ENCODE data around the gene TNRC18. TPM values are rescaled to one million over a fixed set of nuclear protein-coding genes. Genes with fewer than 3 reads are reported as not detected.
"Not testable (repeated sequence)": the region's sequence is repeated elsewhere in the genome, so short reads cannot be mapped to it uniquely, and the experiment has no call there.

The TNRC18 gene
- total RNA-seq, 1 experiment from 2014 or later = 159 TPM

DNA sequence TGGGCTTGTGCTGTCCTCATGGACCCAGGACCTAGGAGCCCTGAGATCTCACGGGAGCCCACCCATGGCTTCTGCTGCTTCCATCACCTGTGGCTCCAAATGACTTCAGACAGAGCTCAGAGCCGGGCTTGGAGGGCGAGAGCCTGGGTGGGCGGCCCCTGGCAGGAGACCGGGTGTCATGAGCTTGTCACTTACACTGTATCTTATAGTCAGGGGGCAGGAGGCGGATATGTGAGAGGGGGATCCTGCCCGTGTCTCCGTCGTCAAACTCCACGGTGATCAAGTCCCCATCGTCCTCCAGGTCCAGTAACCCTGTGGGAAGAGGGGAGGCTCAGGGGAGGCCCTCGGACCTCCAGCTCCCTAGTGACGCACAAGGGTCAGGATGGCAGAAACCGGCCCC, 107.9 kb downstream of the TNRC18 start:
- TF ChIP-seq, protein P1, sequence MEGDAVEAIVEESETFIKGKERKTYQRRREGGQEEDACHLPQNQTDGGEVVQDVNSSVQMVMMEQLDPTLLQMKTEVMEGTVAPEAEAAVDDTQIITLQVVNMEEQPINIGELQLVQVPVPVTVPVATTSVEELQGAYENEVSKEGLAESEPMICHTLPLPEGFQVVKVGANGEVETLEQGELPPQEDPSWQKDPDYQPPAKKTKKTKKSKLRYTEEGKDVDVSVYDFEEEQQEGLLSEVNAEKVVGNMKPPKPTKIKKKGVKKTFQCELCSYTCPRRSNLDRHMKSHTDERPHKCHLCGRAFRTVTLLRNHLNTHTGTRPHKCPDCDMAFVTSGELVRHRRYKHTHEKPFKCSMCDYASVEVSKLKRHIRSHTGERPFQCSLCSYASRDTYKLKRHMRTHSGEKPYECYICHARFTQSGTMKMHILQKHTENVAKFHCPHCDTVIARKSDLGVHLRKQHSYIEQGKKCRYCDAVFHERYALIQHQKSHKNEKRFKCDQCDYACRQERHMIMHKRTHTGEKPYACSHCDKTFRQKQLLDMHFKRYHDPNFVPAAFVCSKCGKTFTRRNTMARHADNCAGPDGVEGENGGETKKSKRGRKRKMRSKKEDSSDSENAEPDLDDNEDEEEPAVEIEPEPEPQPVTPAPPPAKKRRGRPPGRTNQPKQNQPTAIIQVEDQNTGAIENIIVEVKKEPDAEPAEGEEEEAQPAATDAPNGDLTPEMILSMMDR (conservative IDR thresholded peaks at IDR 0.05) = no peak
- no peak for TF ChIP-seq EZH2 (IDR thresholded peaks at IDR 0.05; ENCODE audit: low read depth)
- no peak overlapping the region for H3K27ac ChIP-seq
- ChIA-PET CTCF (no interaction called here), POLR2A (ENCODE audit: unreplicated experiment) (no interaction called here)
- H3K9me3 ChIP-seq (ENCODE audit: insufficient read depth, low read depth) = peaks cover 7% of the 10 kb centered on the region; the same call in 1 of the 2 replicates
- intact Hi-C loops (cut with micrococcal nuclease; ENCODE audit: unreplicated experiment) = no loop called here
- H2AFZ ChIP-seq = no peak overlapping the region
- BruUV-seq (replicated peaks) = no TSS peak
- H3K79me2 ChIP-seq (ENCODE audit: low read depth) = no peaks in the 10 kb centered on the region
- no peaks in the 10 kb centered on the region for H3F3A ChIP-seq (ENCODE audit: insufficient read depth, low read depth)
- DNase-seq = no peak
- peaks cover 12% of the 10 kb centered on the region; the same call in 1 of the 2 replicates for H4K20me1 ChIP-seq (ENCODE audit: insufficient read depth)
- no peaks in the 10 kb centered on the region for H3K4me1 ChIP-seq (replicated peaks; ENCODE audit: insufficient read depth)
- no peak overlapping the region for H3K4me2 ChIP-seq
- H3K4me3 ChIP-seq = no peak overlapping the region
- peaks cover 16% of the 10 kb centered on the region for H3K36me3 ChIP-seq (ENCODE audit: low read depth)
- no peaks in the 10 kb centered on the region for H3K27me3 ChIP-seq (ENCODE audit: insufficient read depth, low read depth)
- no peaks in the 10 kb centered on the region for H3K9me2 ChIP-seq (ENCODE audit: insufficient read depth)

DNA sequence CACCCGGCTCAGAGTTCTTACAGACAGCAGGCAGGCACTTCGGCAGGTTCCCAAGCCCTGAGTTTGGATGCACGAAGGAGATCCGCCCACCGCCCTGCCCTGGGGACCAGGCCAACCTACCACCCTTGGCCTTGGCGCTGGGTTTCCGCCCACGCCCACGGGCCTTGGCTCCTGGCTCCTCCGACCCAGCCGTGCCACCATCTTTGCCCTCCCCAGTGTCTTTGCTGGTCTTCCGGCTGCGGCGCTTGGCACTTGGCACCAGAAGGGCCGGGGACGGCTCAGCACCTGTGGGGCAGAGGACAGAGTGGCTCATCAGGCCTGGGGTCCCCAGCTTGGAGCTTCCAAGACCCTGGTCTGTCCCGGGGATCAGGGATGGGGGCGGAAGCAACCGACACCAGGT, 108.8 kb downstream of the TNRC18 start:
- H2AFZ ChIP-seq = no peak overlapping the region
- no peak overlapping the region for H3K4me3 ChIP-seq
- CTCF ChIA-PET = no interaction called here
- no peaks in the 10 kb centered on the region for H3K27me3 ChIP-seq (ENCODE audit: insufficient read depth, low read depth)
- H3K36me3 ChIP-seq (ENCODE audit: low read depth) = peaks cover 16% of the 10 kb centered on the region
- peaks cover 7% of the 10 kb centered on the region; the same call in 1 of the 2 replicates for H3K9me3 ChIP-seq (ENCODE audit: insufficient read depth, low read depth)
- POLR2A ChIA-PET (ENCODE audit: unreplicated experiment) = no interaction called here
- no peak overlapping the region for H3K4me2 ChIP-seq
- TF ChIP-seq EZH2 (IDR thresholded peaks at IDR 0.05; ENCODE audit: low read depth) = no peak
- TF ChIP-seq, protein P1 (conservative IDR thresholded peaks at IDR 0.05) = no peak
- DNase-seq = no peak
- H3F3A ChIP-seq (ENCODE audit: insufficient read depth, low read depth) = no peaks in the 10 kb centered on the region
- intact Hi-C loops (cut with micrococcal nuclease; ENCODE audit: unreplicated experiment) = no loop called here
- peaks cover 14% of the 10 kb centered on the region; the same call in 1 of the 2 replicates for H4K20me1 ChIP-seq (ENCODE audit: insufficient read depth)
- BruUV-seq (replicated peaks) = no TSS peak
- no peaks in the 10 kb centered on the region for H3K79me2 ChIP-seq (ENCODE audit: low read depth)
- no peaks in the 10 kb centered on the region for H3K4me1 ChIP-seq (replicated peaks; ENCODE audit: insufficient read depth)
- H3K9me2 ChIP-seq (ENCODE audit: insufficient read depth) = no peaks in the 10 kb centered on the region
- no peak overlapping the region for H3K27ac ChIP-seq

DNA sequence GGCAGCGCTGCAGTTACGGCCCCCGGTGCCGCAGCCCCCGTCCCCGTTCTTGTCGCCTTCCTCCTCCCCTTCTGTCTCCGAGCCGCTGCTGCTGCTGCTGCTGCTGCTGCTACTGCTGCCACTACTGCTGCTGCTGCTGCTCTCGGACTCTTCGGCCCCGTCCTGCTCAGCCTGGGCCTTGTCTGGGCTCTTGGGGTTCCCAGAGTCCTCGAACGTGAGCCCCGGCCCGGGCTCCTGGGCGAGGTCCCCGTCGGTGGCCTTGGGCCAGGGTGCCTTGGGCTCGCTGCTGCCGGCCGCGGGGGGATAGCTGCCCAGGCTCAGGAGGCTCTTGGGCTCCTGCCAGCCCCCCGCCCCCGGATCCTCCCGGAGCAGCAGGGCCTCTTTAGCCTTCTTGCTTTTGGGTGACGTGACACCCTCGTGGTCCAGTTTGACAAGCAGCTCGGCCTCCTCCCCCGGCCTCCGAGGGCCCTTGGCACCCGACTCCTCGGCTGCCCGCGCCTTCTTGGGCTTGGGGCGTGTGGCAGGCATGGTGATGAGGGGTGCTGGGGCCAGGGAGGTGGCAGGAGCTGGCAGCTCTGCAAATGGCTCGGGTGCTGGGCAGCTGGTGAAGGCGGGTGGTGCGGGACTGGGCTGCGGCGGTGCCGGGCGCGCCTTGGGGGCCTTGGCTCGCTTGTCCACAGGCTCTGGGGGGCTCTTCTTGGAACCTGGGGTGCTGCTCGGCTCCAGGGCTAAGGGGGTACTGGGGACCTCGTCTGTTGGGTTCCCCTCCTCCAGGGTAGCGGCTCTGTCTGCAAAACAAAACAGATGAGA, 110.4 kb downstream of the TNRC18 start:
- H3F3A ChIP-seq (ENCODE audit: insufficient read depth, low read depth); H3K4me3 ChIP-seq; H2AFZ ChIP-seq; POLR2A ChIA-PET (ENCODE audit: unreplicated experiment); intact Hi-C loops (cut with micrococcal nuclease; ENCODE audit: unreplicated experiment); BruUV-seq (replicated peaks); H3K9me3 ChIP-seq (ENCODE audit: insufficient read depth, low read depth); H3K4me2 ChIP-seq; H4K20me1 ChIP-seq (ENCODE audit: insufficient read depth); H3K27me3 ChIP-seq (ENCODE audit: insufficient read depth, low read depth); H3K79me2 ChIP-seq (ENCODE audit: low read depth); H3K9me2 ChIP-seq (ENCODE audit: insufficient read depth); H3K4me1 ChIP-seq (replicated peaks; ENCODE audit: insufficient read depth); DNase-seq; H3K27ac ChIP-seq; H3K36me3 ChIP-seq (ENCODE audit: low read depth): not testable (repeated sequence)
- CTCF ChIA-PET = interaction anchor here (0.5 kb wide), 1 partner anchor 334 kb away, joined by 3 read pairs; no protein-coding TSS in a partner anchor

DNA sequence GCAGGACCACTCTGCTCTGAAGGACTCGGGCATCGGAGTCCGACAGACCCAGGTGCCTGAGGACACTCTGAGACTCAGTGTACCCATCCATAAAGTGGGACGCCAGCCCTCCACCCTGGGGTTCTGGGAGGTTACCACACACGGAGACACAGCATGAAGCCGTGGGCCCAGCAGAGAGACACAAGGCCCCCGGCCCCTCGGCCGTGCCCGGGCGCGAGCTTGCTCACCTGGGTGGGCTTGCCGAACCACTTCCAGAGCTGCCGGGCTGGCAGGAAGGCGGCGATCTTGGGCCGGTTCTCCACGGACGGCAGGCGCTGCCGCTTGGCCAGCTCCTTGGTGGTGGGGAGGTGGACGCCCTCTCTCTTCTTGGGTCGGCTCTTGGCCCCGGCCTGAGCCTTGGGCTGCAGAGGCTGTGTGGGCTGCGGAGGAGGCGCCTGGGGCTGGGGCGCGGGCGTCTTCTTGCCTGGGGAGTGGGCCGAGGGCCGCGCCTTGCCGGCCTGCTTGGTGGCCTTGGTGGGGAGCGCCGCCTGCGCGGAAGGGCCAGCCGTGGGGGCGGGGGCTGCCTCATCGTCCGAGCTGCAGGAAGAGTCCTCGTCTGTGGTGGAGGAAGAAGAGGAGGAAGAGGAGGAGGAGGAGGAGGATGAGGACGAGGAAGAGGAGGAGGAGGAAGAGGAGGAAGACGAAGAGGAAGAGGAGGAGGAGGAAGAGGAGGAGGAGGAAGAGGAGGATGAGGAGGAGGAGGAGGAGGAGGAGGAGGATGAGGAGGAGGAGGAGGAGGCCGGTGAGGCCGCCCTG, 111.2 kb downstream of the TNRC18 start:
- H4K20me1 ChIP-seq (ENCODE audit: insufficient read depth); H3K4me3 ChIP-seq; H3F3A ChIP-seq (ENCODE audit: insufficient read depth, low read depth); BruUV-seq (replicated peaks); H3K36me3 ChIP-seq (ENCODE audit: low read depth); DNase-seq; H3K4me1 ChIP-seq (replicated peaks; ENCODE audit: insufficient read depth); POLR2A ChIA-PET (ENCODE audit: unreplicated experiment); H3K27me3 ChIP-seq (ENCODE audit: insufficient read depth, low read depth); H2AFZ ChIP-seq; CTCF ChIA-PET; H3K9me3 ChIP-seq (ENCODE audit: insufficient read depth, low read depth); H3K4me2 ChIP-seq; intact Hi-C loops (cut with micrococcal nuclease; ENCODE audit: unreplicated experiment); H3K27ac ChIP-seq; H3K79me2 ChIP-seq (ENCODE audit: low read depth); H3K9me2 ChIP-seq (ENCODE audit: insufficient read depth): not testable (repeated sequence)
